Heart left ventricle (tissue), 16 donors: ENCODE data around the gene FTCD. TPM values are rescaled to one million over a fixed set of nuclear protein-coding genes. Genes with fewer than 3 reads are reported as not detected.

Experiments used
- ATAC-seq, 4 donors: fragments of 200-7000 bp; cut with Tn5 transposase; one replicate each; pipeline ENCODE4 v1.9.1; 2020 to 2022; ENCODE audit warnings: moderate library complexity in 4 of 4, mild to moderate bottlenecking in 3 of 4, moderate number of reproducible peaks in 1 of 4
- DNase-seq, 5 donors: peaks; one replicate each; pipeline ENCODE4 v3.0.0-alpha.2; 2020
- H3K27ac ChIP-seq, 12 donors: fragments of 200-600 bp; sonication (generic) in 4 of 12; one replicate each; pipeline versions ENCODE4 v1.5.0 to v1.8.0; 2016 to 2022; ENCODE audit warnings: mild to moderate bottlenecking in 2 of 12
- H3K27me3 ChIP-seq, 9 donors: fragments of 200-600 bp; sonication (generic) in 2 of 9; one replicate each; pipeline versions ENCODE4 v1.5.1 to v1.8.0; 2016 to 2022; ENCODE audit warnings: mild to moderate bottlenecking in 3 of 9
- H3K36me3 ChIP-seq, 9 donors: fragments of 200-600 bp; sonication (generic) in 2 of 9; one replicate each; pipeline versions ENCODE4 v1.5.0 to v1.8.0; 2018 to 2022; ENCODE audit warnings: mild to moderate bottlenecking in 2 of 9
- H3K4me1 ChIP-seq, 12 donors: fragments of 200-600 bp; sonication (generic) in 4 of 12; one replicate each; pipeline versions ENCODE4 v1.5.0 to v1.8.0; 2016 to 2022; ENCODE audit warnings: mild to moderate bottlenecking in 3 of 12
- H3K4me3 ChIP-seq, 12 donors: fragments of 200-600 bp; sonication (generic) in 4 of 12; one replicate each; pipeline versions ENCODE4 v1.5.0 to v1.8.0; 2017 to 2022; ENCODE audit warnings: mild to moderate bottlenecking in 9 of 12, moderate library complexity in 4 of 12
- H3K9me3 ChIP-seq, 12 donors: fragments of 200-600 bp; sonication (generic) in 4 of 12; one replicate each; pipeline versions ENCODE4 v1.5.0 to v1.8.0; 2016 to 2022; ENCODE audit warnings: mild to moderate bottlenecking in 1 of 12
- POLR2A ChIP-seq, 2 donors: fragments of 450-650 bp; IDR thresholded peaks; one replicate each; pipeline ENCODE4 v1.6.1; 2017; ENCODE audit warnings: antibody characterized with exemption in 2 of 2, mild to moderate bottlenecking in 2 of 2, moderate library complexity in 2 of 2
- WGBS, 4 donors: extraction: QIAGEN DNeasy Blood & Tissue Kit in 2 of 4; methylation state at CpG; one replicate each; pipeline versions ENCODE4 v1.1.5 to v1.1.7; 2013 to 2018; 5-methylcytosine and 5-hydroxymethylcytosine counted together
- intact Hi-C, 10 donors: fragments of 100-400 bp; cut with DNase I; formaldehyde crosslinking; loops; one replicate each; pipeline versions ENCODE4 v1.11.1 to v1.14.2; 2022
- polyA plus RNA-seq, 2 donors: library from polyadenylated mRNA; stranded (reverse); fragments of 200-250 nt; gene quantifications; one replicate each; pipeline ENCODE4 v1.2.3, GENCODE V29; 2013
- total RNA-seq, 9 donors: library from RNA; depleted of rRNA in 2 of 9; stranded (reverse); fragments of >200 nt in 2 of 9; fragmentation: NEBNext Ultra II Directional in 3 of 9; extraction: Animal tissue kit (Norgen Biotek cat#: 25700) in 3 of 9; gene quantifications; one replicate each; pipeline versions ENCODE4 v1.1.0 to v1.2.4, GENCODE V29; 2016 to 2023
- TF ChIP-seq, protein P1 (sequence below), 12 donors: fragments of 200-600 bp; sonication (generic) in 4 of 12; IDR thresholded peaks; one replicate each; pipeline versions ENCODE4 v1.5.0 to v1.8.0; 2018 to 2022; ENCODE audit warnings: antibody characterized with exemption in 12 of 12, mild to moderate bottlenecking in 5 of 12
- donor health status: ischemic (EF 13 %, LVEDD 7.1; RV severe dilation, severe dysfunction).
- donor health status: healthy with polysubstance abuse.
- donor health status: DM: no; HTN: yes; CAD: no.
- donor health status: DM: no; HTN: no; CAD: no.
- donor health status: ischemic (EF 25% LVEDD 6.9; RV normal size, moderate dysfunction).
- donor health status: ischemic (EF 25% LVEDD 5.7; RV mildly dilated, moderate dysfunction).
- donor health status: healthy.
- donor health status: DM: yes; HTN: yes; CAD: no.
- donor health status: ischemic (EF 35%, LVEDD 5.7; RV mildly dilated, moderate dysfunction).
- donor health status: nonischemic (EF 11% LVEDD 7.7; RV severe dilation, severe dysfunction).
- donor health status: DM: yes; HTN: yes; CAD: no.
- donor health status: PGD.
- donor health status: ischemic (EF 29% LVEDD 5.4; RV normal size, mild dysfunction).
- donor health status: nonischemic (EF 23%, LVEDD 6.1; RV moderate dilation, normal function).

Gene FTCD
- total and polyA plus RNA-seq, 11 donors = 0.17 to 3.1 (median 1.2) TPM; not detected in 1

DNA sequence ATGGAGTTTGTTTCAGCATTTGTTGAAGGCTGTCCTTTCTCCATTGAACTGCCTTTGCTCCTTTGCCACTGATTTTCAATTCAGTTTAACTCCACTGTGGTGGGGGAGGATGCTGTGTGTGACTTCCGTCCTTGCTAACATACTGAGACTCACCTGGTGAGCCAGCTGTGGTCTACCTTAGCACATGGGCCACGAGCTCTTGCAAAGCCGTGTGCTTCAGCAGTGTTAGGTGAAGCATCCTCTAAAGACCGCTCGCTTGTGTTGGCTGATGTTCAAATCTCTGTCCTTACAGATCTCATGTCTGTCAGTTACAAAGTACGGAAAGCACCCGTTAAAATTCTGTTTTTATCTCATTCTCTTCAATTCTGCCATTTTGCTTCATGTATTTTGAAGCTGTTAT lies 32.4 kb upstream of the FTCD start:
- no peaks in the 10 kb centered on the region for H3K27me3 ChIP-seq
- H3K4me3 ChIP-seq = no peak overlapping the region
- H3K9me3 ChIP-seq = no peaks in the 10 kb centered on the region
- DNase-seq = peak in 1 of 5 donors; percentile 20
- no peak for ATAC-seq
- H3K4me1 ChIP-seq = peaks cover 6 to 52% (median 23%) of the 10 kb centered on the region in 12 donors
- no peak for TF ChIP-seq POLR2A (IDR thresholded peaks at IDR 0.05)
- TF ChIP-seq, protein P1, sequence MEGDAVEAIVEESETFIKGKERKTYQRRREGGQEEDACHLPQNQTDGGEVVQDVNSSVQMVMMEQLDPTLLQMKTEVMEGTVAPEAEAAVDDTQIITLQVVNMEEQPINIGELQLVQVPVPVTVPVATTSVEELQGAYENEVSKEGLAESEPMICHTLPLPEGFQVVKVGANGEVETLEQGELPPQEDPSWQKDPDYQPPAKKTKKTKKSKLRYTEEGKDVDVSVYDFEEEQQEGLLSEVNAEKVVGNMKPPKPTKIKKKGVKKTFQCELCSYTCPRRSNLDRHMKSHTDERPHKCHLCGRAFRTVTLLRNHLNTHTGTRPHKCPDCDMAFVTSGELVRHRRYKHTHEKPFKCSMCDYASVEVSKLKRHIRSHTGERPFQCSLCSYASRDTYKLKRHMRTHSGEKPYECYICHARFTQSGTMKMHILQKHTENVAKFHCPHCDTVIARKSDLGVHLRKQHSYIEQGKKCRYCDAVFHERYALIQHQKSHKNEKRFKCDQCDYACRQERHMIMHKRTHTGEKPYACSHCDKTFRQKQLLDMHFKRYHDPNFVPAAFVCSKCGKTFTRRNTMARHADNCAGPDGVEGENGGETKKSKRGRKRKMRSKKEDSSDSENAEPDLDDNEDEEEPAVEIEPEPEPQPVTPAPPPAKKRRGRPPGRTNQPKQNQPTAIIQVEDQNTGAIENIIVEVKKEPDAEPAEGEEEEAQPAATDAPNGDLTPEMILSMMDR (IDR thresholded peaks at IDR 0.05) = no peak
- WGBS, 4 donors = 72 to 77% (median 75%) methylated on average over 7 of the region's 7 CpGs
- H3K36me3 ChIP-seq = peaks cover 0 to 21% (median 11%) of the 10 kb centered on the region in 9 donors
- peak overlapping the region; percentile 68 to 96 (median 85) for H3K27ac ChIP-seq
- intact Hi-C loops = loop anchor here in 4 of 10 donors (2.0 to 5.0 kb wide), 3 partner anchors 34 to 41 kb away; partner anchors contain the start of gene LSS (in 2 of the 4)

DNA sequence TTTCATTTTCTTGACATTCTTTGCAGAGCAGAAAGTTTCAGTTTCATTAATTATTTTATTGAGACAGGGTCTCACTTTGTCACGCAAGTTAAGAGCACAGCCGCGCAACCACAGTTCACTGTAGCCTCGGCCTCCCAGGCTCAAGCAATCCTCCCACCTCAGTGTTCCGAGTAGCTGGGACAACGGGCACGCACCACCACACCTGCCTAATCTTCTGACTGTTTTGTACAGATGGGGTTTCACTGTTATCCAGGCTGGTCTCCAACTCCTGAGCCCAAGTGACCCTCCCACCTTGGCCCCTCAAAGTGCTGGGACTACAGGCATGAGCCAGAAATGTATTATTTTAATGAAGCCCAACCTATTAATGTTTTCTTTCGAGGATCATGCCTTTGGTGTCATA lies 31.9 kb upstream of the FTCD start:
- no peaks in the 10 kb centered on the region for H3K27me3 ChIP-seq
- DNase-seq (peak in 1 of 5 donors; percentile 20), ATAC-seq (no peak)
- H3K36me3 ChIP-seq = peaks cover 0 to 15% (median 5%) of the 10 kb centered on the region in 9 donors
- H3K4me1 ChIP-seq = peaks cover 6 to 58% (median 23%) of the 10 kb centered on the region in 12 donors
- H3K9me3 ChIP-seq = no peaks in the 10 kb centered on the region
- intact Hi-C loops = loop anchor here in 3 of 10 donors (5.0 kb wide), 2 partner anchors 35 to 40 kb away; partner anchors contain the start of gene LSS (in 1 of the 3)
- TF ChIP-seq POLR2A (IDR thresholded peaks at IDR 0.05) = no peak
- TF ChIP-seq, protein P1 (IDR thresholded peaks at IDR 0.05) = no peak
- WGBS, 4 donors = 93 to 96% (median 95%) methylated on average over 8 of the region's 8 CpGs
- H3K4me3 ChIP-seq = no peak overlapping the region
- H3K27ac ChIP-seq = peak overlapping the region in 9 of 12 donors; percentile 68 to 96 (median 86)

DNA sequence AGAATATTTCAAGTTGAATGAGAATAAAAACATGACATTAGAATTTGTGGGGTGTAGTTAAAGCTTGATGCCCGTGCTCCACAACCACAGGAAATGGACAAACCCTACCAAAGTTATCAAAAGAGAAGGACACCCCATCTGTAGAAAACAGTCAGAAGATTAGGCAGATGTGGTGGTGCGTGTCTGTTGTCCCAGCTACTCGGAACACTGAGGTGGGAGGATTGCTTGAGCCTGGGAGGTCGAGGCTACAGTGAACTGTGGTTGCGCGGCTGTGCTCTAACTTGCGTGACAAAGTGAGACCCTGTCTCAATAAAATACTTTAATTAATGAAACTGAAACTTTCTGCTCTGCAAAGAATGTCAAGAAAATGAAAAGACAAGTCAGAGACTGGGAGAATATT lies 30.3 kb upstream of the FTCD start:
- no peak for TF ChIP-seq POLR2A (IDR thresholded peaks at IDR 0.05)
- TF ChIP-seq, protein P1 (IDR thresholded peaks at IDR 0.05) = no peak
- H3K4me3 ChIP-seq = peak overlapping the region in 3 of 12 donors; percentile 63 to 72 (median 71)
- no peaks in the 10 kb centered on the region for H3K27me3 ChIP-seq
- H3K36me3 ChIP-seq = peaks cover 0 to 7% (median 0%) of the 10 kb centered on the region in 9 donors
- H3K4me1 ChIP-seq = peaks cover 6 to 53% (median 22%) of the 10 kb centered on the region in 12 donors
- intact Hi-C loops = loop anchor here in 3 of 10 donors (5.0 kb wide), 2 partner anchors 37 to 42 kb away; partner anchors contain the start of gene LSS (in 1 of the 3)
- peak overlapping the region in 10 of 12 donors; percentile 72 to 97 (median 88) for H3K27ac ChIP-seq
- 84 to 93% (median 89%) methylated on average over 7 of the region's 7 CpGs for WGBS, 4 donors
- ATAC-seq (no peak), DNase-seq (peak in 1 of 5 donors; percentile 22)
- H3K9me3 ChIP-seq = no peaks in the 10 kb centered on the region
